Mucosa of descending colon (tissue), 3 donors: Measurements from ENCODE around the gene DAPK1. TPM values are rescaled to one million over a fixed set of nuclear protein-coding genes. Genes with fewer than 3 reads are reported as not detected.
"Not testable (repeated sequence)": the region's sequence is repeated elsewhere in the genome, so short reads cannot be mapped to it uniquely, and the experiment has no call there.

Experiments
- ATAC-seq: fragments of 200-7000 bp; cut with Tn5 transposase; one replicate; pipeline ENCODE4 v1.9.1; 2020; ENCODE audit warnings: mild to moderate bottlenecking, moderate library complexity
- DNase-seq, 3 donors: peaks; one replicate each; pipeline ENCODE4 v3.0.0-alpha.2; 2020
- H3K36me3 ChIP-seq: fragments of 200-600 bp; one replicate; pipeline ENCODE4 v1.8.0; 2021; ENCODE audit warnings: low read depth, mild to moderate bottlenecking
- H3K4me1 ChIP-seq: fragments of 200-600 bp; one replicate; pipeline ENCODE4 v1.8.0; 2021; ENCODE audit warnings: low read depth, mild to moderate bottlenecking
- H3K4me3 ChIP-seq: fragments of 200-600 bp; one replicate; pipeline ENCODE4 v1.8.0; 2021; ENCODE audit warnings: mild to moderate bottlenecking
- H3K9me3 ChIP-seq: fragments of 200-600 bp; one replicate; pipeline ENCODE4 v1.8.0; 2021; ENCODE audit warnings: mild to moderate bottlenecking
- CTCF ChIP-seq: fragments of 200-600 bp; IDR thresholded peaks from one replicate; pipeline ENCODE4 v1.8.0; 2022; ENCODE audit warnings: antibody characterized with exemption, mild to moderate bottlenecking
- intact Hi-C, 2 donors: fragments of 100-400 bp; cut with DNase I in 1 of 2; cut with micrococcal nuclease in 1 of 2; formaldehyde crosslinking; loops; one replicate each; pipeline versions ENCODE4 v1.11.0 to v1.11.1; 2022; cut with DNase I, micrococcal nuclease
- total RNA-seq, 3 donors: library from RNA; stranded (reverse); fragmentation: NEBNext Ultra II Directional in 2 of 3; extraction: Animal tissue kit (Norgen Biotek cat#: 25700) in 2 of 3; gene quantifications; one replicate each; pipeline versions ENCODE4 v1.2.1 to v1.2.4, GENCODE V29; 2021 to 2023
- donor health status: DM: no; HTN: no; CAD: no; lungs with moderate emphysema.
- donor health status: DM: no; HTN: no; CAD: no.
- donor health status: DM: no; HTN: yes; CAD: no.

The DAPK1 gene
- total RNA-seq, 3 donors from 2014 or later: 22.2 to 98.7 (median 25.9) TPM

GRCh38 chr9:87498811-87499360 lies 1.2 kb downstream of the DAPK1 start:
- H3K4me3 ChIP-seq: no peak overlapping the region
- no peaks in the 10 kb centered on the region for H3K9me3 ChIP-seq
- DNase-seq (no peak), ATAC-seq (no peak)
- no peak for TF ChIP-seq CTCF
- intact Hi-C loops: loop anchor here in 1 of 2 donors (10.0 kb wide), 2 partner anchors 116 to 146 kb away; no protein-coding TSS in a partner anchor
- peaks cover 16% of the 10 kb centered on the region for H3K4me1 ChIP-seq
- no peaks in the 10 kb centered on the region for H3K36me3 ChIP-seq

GRCh38 chr9:87499424-87500017 lies 1.9 kb downstream of the DAPK1 start:
- ATAC-seq (no peak), DNase-seq (no peak)
- Histone ChIP-seq H3K4me1 (peaks cover 16% of the 10 kb centered on the region), H3K36me3 (no peaks in the 10 kb centered on the region), H3K9me3 (no peaks in the 10 kb centered on the region), H3K4me3 (no peak overlapping the region)
- intact Hi-C loops: loop anchor here in 1 of 2 donors (10.0 kb wide), 2 partner anchors 115 to 145 kb away; no protein-coding TSS in a partner anchor
- TF ChIP-seq CTCF: no peak

- Histone ChIP-seq H3K36me3 (no peaks in the 10 kb centered on the region), H3K9me3 (no peaks in the 10 kb centered on the region), H3K4me1 (peaks cover 16% of the 10 kb centered on the region), H3K4me3 (no peak overlapping the region)
- no peak for TF ChIP-seq CTCF
- ATAC-seq (no peak), DNase-seq (no peak)
- intact Hi-C loops: no loop called here
Measured at GRCh38 chr9:87500491-87501270, 3.0 kb downstream of the DAPK1 start.

- H3K9me3 ChIP-seq, H3K4me3 ChIP-seq, DNase-seq, ATAC-seq, H3K36me3 ChIP-seq, intact Hi-C loops: not testable (repeated sequence)
- peaks cover 16% of the 10 kb centered on the region for H3K4me1 ChIP-seq
Measured at GRCh38 chr9:87501271-87501656, 3.6 kb downstream of the DAPK1 start.

- Histone ChIP-seq H3K4me1 (peaks cover 16% of the 10 kb centered on the region), H3K4me3 (no peak overlapping the region), H3K36me3 (no peaks in the 10 kb centered on the region), H3K9me3 (no peaks in the 10 kb centered on the region)
- TF ChIP-seq CTCF: no peak
- DNase-seq: no peak
- intact Hi-C loops: no loop called here
- ATAC-seq: peak; percentile 7
Measured at GRCh38 chr9:87501806-87502205, 4.1 kb downstream of the DAPK1 start.
